ENCODE measurements around the gene SUN1.
"Not testable (repeated sequence)": the region's sequence is repeated elsewhere in the genome, so short reads cannot be mapped to it uniquely, and the experiment has no call there.

SUN1 gene

GRCh38 chr7:857661-858060 lies 25.4 kb downstream of the SUN1 start:
- no peak for FAIRE-seq

GRCh38 chr7:859359-860030 lies 27.2 kb downstream of the SUN1 start:
- no peak for FAIRE-seq

- FAIRE-seq, result no peak
Observed at GRCh38 chr7:860149-860548, 27.9 kb downstream of the SUN1 start.

GRCh38 chr7:861222-861621 lies 28.9 kb downstream of the SUN1 start:
- FAIRE-seq, result no peak

GRCh38 chr7:862157-862556 lies 29.9 kb downstream of the SUN1 start:
- no peak for FAIRE-seq

- FAIRE-seq, result no peak
Observed at GRCh38 chr7:863106-863505, 30.8 kb downstream of the SUN1 start.

GRCh38 chr7:865921-866320 lies 33.6 kb downstream of the SUN1 start:
- no peak for FAIRE-seq

- no peak for FAIRE-seq
Observed at GRCh38 chr7:867001-867405, 34.7 kb downstream of the SUN1 start.

GRCh38 chr7:867406-868188 lies 35.3 kb downstream of the SUN1 start:
- no peak for FAIRE-seq

- FAIRE-seq, result no peak
Observed at GRCh38 chr7:868189-868486, 35.9 kb downstream of the SUN1 start.

GRCh38 chr7:869348-869747 lies 37.1 kb downstream of the SUN1 start:
- no peak for FAIRE-seq

- no peak for FAIRE-seq
Observed at GRCh38 chr7:871900-872537, 39.7 kb downstream of the SUN1 start.

GRCh38 chr7:872685-873084 lies 40.4 kb downstream of the SUN1 start:
- FAIRE-seq, result not testable (repeated sequence)

- FAIRE-seq, result peak; percentile 95
Observed at GRCh38 chr7:873367-874002, 41.2 kb downstream of the SUN1 start.

- FAIRE-seq, result no peak
Observed at GRCh38 chr7:874031-874749, 41.9 kb downstream of the SUN1 start.

- FAIRE-seq, result no peak
Observed at GRCh38 chr7:875051-875450, 42.8 kb downstream of the SUN1 start.

- FAIRE-seq, result no peak
Observed at GRCh38 chr7:875476-876076, 43.3 kb downstream of the SUN1 start.

- peak; percentile 64 for FAIRE-seq
Observed at GRCh38 chr7:876077-876971, 44.0 kb downstream of the SUN1 start, which contains the start of gene GET4. GET4 (plus strand) TSS chr7:876554; CDS start chr7:876646, 92 bp downstream.

GRCh38 chr7:876972-877311 lies 44.7 kb downstream of the SUN1 start:
- no peak for FAIRE-seq

- FAIRE-seq, result no peak
Observed at GRCh38 chr7:877312-878232, 45.3 kb downstream of the SUN1 start.

All from G401.6 (cell line).